GM12891 (cell line): ENCODE results near the gene GRK1.
"Not testable (repeated sequence)": the region's sequence is repeated elsewhere in the genome, so short reads cannot be mapped to it uniquely, and the experiment has no call there.

ENCODE experiments used
- DNase-seq: peaks from one replicate; pipeline ENCODE4 v3.0.0; 2011; ENCODE audit warnings: low spot score; ENCODE audit not compliant: insufficient read length
- FAIRE-seq: peaks from 2 replicates; lab custom pipeline; 2011; peaks lifted over from hg19 to GRCh38; lab: Jason Lieb, UNC
- PAX5 ChIP-seq: IDR thresholded peaks from 2 replicates; pipeline ENCODE4 v1.6.1; 2011; ENCODE audit warnings: low read length, moderate library complexity, mild to moderate bottlenecking; ENCODE audit not compliant: insufficient read depth, severe bottlenecking
- POLR2A ChIP-seq: IDR thresholded peaks from 2 replicates; pipeline ENCODE4 v1.6.1; 2011; ENCODE audit warnings: low read depth, low read length, control low read depth
- POLR2AphosphoS5 ChIP-seq: IDR thresholded peaks from 2 replicates; pipeline ENCODE4 v1.6.1; 2011; ENCODE audit warnings: low read depth, low read length, control low read depth
- POU2F2 ChIP-seq: IDR thresholded peaks from 2 replicates; pipeline ENCODE4 v1.6.1; 2011; ENCODE audit warnings: low read depth, mild to moderate bottlenecking, control low read depth, low read length, moderate library complexity
- SPI1 ChIP-seq: IDR thresholded peaks from 2 replicates; pipeline ENCODE4 v1.6.1; 2011; ENCODE audit warnings: low read depth, low read length, control low read depth
- TAF1 ChIP-seq: IDR thresholded peaks from 2 replicates; pipeline ENCODE4 v1.6.1; 2011; ENCODE audit warnings: low read depth, low read length, control low read depth

Gene GRK1

DNA sequence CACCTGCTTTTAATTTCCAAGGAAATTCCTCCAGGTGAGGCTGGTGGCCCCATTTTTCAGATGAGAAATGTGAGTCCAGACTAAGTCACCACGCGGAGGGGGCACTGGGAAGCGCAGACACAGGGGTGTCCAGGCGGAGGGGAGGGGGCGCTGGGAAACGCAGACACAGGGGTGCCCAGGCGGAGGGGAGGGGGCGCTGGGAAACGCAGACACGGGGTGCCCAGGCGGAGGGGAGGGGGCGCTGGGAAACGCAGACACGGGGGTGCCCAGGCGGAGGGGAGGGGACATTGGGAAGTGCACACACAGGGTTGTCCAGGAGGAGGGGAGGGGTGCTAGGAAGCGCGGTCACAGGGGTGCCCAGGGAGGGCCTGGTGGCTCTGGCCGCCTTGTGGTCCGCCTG is 3.5 kb downstream of the GRK1 start:
- no peak for TF ChIP-seq POU2F2
- no peak for TF ChIP-seq TAF1
- TF ChIP-seq POLR2AphosphoS5 = no peak
- TF ChIP-seq SPI1 = no peak
- TF ChIP-seq PAX5 = no peak
- TF ChIP-seq POLR2A = no peak
- DNase-seq (no peak), FAIRE-seq (no peak)

DNA sequence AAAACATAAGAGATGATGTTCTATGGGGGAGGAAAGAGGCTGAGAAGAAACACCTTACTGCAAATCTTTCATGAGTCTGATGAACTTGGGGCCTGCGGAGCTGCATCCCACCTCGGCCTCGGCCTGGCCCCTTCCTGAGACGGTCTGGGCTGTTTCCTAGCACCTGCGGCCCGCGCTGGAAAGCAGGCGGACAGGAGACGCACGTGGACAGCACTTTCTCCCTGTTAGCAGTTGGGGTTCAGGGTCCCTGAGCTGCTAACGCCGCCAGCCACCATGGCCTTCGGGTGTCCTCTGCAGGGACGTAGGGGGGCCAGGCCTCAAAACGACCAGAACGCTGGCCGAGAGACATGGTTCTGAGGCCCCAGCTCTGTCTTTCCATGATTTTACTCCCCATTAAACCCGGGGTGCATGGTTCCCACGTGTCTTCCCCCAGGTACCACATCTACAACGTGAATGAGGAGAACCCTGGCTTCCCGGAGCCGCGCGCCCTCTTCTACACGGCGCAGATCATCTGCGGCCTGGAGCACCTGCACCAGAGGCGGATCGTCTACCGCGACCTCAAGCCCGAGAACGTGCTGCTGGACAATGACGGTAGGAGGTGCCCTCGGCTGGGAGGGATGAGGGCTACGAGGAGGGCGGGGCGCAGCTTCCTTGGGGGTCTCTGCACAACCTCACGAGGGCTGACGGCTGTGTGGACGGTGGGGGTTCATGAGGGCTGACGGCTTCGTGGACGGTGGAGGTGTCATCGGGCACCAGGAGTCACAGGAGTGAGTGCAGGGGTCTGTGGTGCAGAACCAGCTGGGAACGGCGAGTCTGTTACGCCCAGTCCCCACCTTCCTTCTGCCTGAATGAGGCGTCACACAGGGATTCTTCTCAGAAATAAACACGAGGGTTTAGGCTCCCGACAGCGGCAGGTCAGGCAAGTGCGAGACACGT is 4.3 kb downstream of the GRK1 start:
- DNase-seq (no peak), FAIRE-seq (no peak)
- TF ChIP-seq POU2F2 = no peak
- TF ChIP-seq POLR2A = no peak

DNA sequence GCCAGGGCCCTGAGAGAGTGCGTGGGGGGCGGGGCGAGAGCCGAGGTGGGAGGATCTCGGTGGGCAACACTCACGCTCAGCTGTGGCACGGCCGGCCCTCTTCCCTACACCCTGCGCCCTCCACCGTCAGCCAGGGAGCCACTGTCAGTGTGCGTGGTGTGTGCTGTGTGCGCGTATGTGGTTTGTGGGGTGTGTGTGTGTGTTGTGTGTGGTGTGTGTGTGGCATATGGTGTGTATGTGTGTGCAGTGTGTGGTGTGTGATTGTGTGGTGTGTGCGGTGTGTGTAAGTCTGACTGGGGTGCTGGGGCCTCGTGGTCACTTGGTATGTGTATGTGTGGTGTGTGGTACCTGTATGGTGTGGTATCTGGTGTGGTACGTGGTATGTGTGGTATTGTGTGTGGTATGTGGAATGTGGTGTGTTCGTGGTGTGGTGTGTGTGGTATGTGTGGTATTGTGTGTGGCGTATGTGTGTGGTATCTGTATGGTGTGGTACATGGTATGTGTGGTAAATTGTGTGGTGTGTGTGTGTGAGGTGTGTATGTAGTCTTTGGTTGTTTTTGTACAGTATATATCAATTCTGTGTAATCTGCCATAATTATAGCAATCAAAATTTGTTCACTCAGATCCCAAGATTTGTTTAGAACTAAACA is 5.1 kb downstream of the GRK1 start:
- TF ChIP-seq SPI1 (no peak), TAF1 (no peak), POLR2A (no peak), POU2F2 (no peak), PAX5 (no peak), POLR2AphosphoS5 (no peak)
- FAIRE-seq = no peak
- no peak for DNase-seq

DNA sequence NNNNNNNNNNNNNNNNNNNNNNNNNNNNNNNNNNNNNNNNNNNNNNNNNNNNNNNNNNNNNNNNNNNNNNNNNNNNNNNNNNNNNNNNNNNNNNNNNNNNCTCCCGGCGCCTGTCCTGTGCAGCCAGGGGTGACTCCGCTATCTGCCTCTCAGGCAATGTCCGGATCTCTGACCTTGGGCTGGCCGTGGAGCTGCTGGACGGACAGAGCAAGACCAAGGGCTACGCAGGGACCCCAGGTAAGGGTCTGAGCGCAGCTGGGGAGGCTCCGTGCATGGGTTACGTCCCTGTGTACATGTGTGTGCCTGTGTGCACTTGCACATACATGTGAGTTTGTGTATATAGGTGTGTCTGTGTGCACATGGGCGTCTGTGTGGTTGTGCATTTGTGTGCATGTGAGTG is 55.9 kb downstream of the GRK1 start:
- no peak for DNase-seq
- no peak for FAIRE-seq
- TF ChIP-seq POLR2AphosphoS5 = no peak
- no peak for TF ChIP-seq SPI1
- TF ChIP-seq POU2F2 = no peak
- TF ChIP-seq PAX5 = no peak
- no peak for TF ChIP-seq POLR2A
- no peak for TF ChIP-seq TAF1

DNA sequence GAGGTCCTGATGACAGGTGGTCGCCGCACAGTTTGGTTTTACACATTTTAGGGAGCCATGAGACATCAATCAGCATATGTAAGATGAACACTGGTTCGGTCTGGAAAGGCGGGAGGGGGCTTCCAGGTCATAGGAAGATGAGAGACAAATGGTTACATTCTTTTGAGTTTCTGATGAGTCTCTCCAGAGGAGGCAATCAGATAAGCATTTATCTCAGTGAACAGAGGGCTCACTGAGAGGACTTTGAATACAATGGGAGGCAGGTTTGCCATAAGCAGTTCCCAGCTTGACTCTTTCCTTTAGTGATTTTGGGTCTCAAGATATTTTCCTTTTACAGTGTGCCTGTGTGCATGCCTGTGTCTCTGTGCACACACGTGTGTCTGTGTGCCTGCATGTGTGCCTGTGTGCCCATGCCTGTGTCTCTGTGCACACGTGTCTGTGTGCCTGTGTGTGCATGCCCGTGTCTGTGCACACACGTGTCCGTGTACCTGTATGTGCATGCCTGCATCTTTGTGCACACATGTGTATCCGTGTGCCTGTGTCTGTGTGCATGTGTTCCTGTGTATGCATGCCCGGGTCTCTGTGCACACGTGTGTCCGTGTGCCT is 56.5 kb downstream of the GRK1 start:
- no peak for FAIRE-seq
- TF ChIP-seq SPI1 = no peak
- no peak for TF ChIP-seq POLR2A
- no peak for TF ChIP-seq POU2F2
- no peak for TF ChIP-seq POLR2AphosphoS5
- TF ChIP-seq TAF1 = no peak
- no peak for TF ChIP-seq PAX5
- DNase-seq = no peak

DNA sequence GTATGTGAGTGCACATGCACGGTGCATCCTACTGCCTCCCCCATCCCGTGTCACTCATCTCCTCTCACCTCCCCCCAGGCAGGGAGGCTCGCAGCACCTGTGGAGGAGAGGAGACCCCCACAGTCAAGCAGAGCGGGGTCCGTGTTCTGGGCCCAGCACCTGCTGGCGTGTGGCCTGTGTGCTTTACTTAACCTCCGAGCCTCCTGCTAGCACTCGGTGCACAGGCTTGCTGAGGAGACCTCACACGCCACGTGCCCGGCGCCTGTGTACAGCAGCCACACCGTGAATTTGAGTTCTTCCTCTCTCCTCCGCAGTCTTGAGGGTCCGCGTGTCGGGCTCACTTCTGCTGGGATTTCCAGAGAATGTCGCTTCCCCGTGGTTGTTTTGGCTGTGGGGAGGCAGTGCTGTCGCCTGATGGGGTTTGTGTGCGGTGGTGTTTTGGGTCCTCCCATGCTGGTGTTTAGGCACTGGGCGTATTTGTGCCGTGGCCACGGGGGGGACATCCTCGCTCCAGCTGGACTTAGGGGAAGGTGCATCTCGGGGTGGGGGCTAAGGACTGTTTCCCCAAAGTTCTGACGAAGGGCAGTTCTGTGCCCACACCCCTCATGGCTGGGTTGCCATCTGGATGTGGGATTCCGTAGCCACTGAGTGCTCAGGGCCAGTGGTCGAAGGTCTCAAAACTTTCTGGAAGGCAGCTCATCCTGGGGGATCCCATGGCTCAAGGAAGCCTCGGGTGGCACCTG is 57.2 kb downstream of the GRK1 start:
- peak; percentile 47 for FAIRE-seq
- TF ChIP-seq TAF1 (no peak), POU2F2 (no peak), POLR2AphosphoS5 (no peak), POLR2A (no peak), PAX5 (no peak)
- DNase-seq = no peak

DNA sequence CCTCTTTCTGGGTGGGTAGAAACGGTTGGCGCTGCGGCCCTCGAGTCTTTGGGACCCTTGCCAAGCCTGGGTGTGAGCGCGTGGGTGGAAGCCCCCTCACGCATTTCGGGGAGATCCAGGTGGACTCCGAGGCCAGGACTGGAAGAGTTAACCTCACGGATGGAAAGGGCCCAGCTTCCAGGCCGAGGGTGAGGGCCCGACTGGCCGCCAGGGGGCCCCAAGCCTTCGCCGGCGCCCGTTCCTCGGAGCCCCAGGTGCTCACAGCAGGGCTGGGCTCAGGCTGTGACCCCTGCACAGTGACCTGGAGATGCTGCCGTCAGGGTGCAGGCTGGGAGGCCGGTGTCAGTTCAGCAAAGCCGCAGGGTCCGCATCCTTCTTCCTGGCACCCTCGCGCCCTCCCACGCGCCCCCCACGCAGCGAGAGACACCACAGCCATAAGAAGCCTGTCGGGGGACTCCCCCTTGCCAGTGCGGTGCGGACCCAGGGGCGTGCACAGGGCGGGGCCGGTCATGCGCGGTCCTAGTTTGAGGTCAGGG is 57.8 kb downstream of the GRK1 start:
- DNase-seq (peak; percentile 83), FAIRE-seq (peak; percentile 73)
- no peak for TF ChIP-seq POU2F2
- TF ChIP-seq POLR2AphosphoS5 = no peak
- no peak for TF ChIP-seq PAX5
- no peak for TF ChIP-seq TAF1
- TF ChIP-seq SPI1 = no peak
- TF ChIP-seq POLR2A = no peak

DNA sequence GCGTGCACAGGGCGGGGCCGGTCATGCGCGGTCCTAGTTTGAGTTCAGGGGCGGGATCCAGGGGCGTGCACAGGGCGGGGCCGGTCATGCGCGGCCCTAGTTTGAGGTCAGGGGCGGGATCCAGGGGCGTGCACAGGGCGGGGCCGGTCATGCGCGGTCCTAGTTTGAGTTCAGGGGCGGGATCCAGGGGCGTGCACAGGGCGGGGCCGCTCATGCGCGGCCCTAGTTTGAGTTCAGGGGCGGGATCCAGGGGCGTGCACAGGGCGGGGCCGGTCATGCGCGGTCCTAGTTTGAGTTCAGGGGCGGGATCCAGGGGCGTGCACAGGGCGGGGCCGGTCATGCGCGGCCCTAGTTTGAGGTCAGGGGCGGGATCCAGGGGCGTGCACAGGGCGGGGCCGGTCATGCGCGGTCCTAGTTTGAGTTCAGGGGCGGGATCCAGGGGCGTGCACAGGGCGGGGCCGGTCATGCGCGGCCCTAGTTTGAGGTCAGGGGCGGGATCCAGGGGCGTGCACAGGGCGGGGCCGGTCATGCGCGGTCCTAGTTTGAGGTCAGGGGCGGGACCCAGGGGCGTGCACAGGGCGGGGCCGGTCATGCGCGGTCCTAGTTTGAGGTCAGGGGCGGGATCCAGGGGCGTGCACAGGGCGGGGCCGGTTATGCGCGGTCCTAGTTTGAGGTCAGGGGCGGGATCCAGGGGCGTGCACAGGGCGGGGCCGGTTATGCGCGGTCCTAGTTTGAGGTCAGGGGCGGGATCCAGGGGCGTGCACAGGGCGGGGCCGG is 58.5 kb downstream of the GRK1 start:
- not testable (repeated sequence) for DNase-seq, FAIRE-seq

DNA sequence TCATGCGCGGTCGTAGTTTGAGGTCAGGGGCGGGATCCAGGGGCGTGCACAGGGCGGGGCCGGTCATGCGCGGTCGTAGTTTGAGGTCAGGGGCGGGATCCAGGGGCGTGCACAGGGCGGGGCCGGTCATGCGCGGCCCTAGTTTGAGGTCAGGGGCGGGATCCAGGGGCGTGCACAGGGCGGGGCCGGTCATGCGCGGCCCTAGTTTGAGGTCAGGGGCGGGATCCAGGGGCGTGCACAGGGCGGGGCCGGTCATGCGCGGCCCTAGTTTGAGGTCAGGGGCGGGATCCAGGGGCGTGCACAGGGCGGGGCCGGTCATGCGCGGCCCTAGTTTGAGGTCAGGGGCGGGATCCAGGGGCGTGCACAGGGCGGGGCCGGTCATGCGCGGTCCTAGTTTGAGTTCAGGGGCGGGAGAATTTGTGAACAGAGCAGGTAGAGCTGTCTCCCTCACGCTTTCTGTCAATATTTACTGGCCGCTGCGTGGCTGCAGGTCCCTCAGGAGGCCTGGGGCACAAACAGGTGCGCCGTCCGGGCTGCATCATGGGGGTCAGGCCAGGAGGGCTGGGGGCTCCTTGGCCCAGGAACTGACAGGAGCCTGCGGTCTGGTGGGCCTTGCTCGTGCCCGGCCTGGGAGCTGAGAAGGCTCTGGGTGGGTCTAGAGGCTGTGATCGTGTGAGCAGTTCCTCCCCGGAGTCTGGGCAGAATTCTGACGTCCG is 59.2 kb downstream of the GRK1 start:
- not testable (repeated sequence) for FAIRE-seq, DNase-seq
